ENCODE results near the gene LYL1.

The LYL1 gene

GRCh38 chr19:13129384-13129783 lies 26.7 kb upstream of the LYL1 start:
- no peak for DNase-seq

GRCh38 chr19:13128583-13128982 lies 25.9 kb upstream of the LYL1 start:
- no peak for DNase-seq

GRCh38 chr19:13127811-13128575 lies 25.3 kb upstream of the LYL1 start:
- DNase-seq: no peak

GRCh38 chr19:13127051-13127450 lies 24.4 kb upstream of the LYL1 start:
- DNase-seq: no peak

GRCh38 chr19:13122980-13123957 lies 20.6 kb upstream of the LYL1 start:
- no peak for DNase-seq

- no peak for DNase-seq
Measured at GRCh38 chr19:13122275-13122878, 19.7 kb upstream of the LYL1 start.

GRCh38 chr19:13121551-13122274 lies 19.1 kb upstream of the LYL1 start:
- DNase-seq: no peak

GRCh38 chr19:13120817-13121216 lies 18.2 kb upstream of the LYL1 start:
- peak; percentile 65 for DNase-seq

- no peak for DNase-seq
Measured at GRCh38 chr19:13120031-13120430, 17.4 kb upstream of the LYL1 start.

- DNase-seq: no peak
Measured at GRCh38 chr19:13119627-13120026, 17.0 kb upstream of the LYL1 start.

- peak; percentile 40 for DNase-seq
Measured at GRCh38 chr19:13118424-13119193, 16.0 kb upstream of the LYL1 start.

GRCh38 chr19:13117772-13118423 lies 15.2 kb upstream of the LYL1 start, which contains the start of gene NACC1:
Gene NACC1 (plus strand): TSS chr19:13118264. CDS start chr19:13135208, 16,944 bp downstream.
- DNase-seq: peak; percentile 94

GRCh38 chr19:13117176-13117771 lies 14.6 kb upstream of the LYL1 start:
- no peak for DNase-seq

GRCh38 chr19:13116282-13117175 lies 13.9 kb upstream of the LYL1 start, which contains the start of gene TRMT1:
Gene TRMT1 (minus strand): TSS chr19:13116740. CDS start chr19:13116399, 341 bp downstream.
- DNase-seq: peak; percentile 95

GRCh38 chr19:13115936-13116281 lies 13.3 kb upstream of the LYL1 start:
- no peak for DNase-seq

- no peak for DNase-seq
Measured at GRCh38 chr19:13112555-13112954, 9.9 kb upstream of the LYL1 start.

- DNase-seq: no peak
Measured at GRCh38 chr19:13110099-13110610, 7.5 kb upstream of the LYL1 start.

GRCh38 chr19:13109361-13110098 lies 6.9 kb upstream of the LYL1 start:
- no peak for DNase-seq
